CD4-positive, alpha-beta T cell treated with Interleukin-6 for 4 hours (primary cell): Measurements from ENCODE around the gene ACADVL.
"Not testable (repeated sequence)": the region's sequence is repeated elsewhere in the genome, so short reads cannot be mapped to it uniquely, and the experiment has no call there.

Experiments
- DNase-seq: peaks from one replicate; pipeline ENCODE4 v3.0.0-alpha.2; 2020; ENCODE audit warnings: mixed read lengths

ACADVL gene

DNA sequence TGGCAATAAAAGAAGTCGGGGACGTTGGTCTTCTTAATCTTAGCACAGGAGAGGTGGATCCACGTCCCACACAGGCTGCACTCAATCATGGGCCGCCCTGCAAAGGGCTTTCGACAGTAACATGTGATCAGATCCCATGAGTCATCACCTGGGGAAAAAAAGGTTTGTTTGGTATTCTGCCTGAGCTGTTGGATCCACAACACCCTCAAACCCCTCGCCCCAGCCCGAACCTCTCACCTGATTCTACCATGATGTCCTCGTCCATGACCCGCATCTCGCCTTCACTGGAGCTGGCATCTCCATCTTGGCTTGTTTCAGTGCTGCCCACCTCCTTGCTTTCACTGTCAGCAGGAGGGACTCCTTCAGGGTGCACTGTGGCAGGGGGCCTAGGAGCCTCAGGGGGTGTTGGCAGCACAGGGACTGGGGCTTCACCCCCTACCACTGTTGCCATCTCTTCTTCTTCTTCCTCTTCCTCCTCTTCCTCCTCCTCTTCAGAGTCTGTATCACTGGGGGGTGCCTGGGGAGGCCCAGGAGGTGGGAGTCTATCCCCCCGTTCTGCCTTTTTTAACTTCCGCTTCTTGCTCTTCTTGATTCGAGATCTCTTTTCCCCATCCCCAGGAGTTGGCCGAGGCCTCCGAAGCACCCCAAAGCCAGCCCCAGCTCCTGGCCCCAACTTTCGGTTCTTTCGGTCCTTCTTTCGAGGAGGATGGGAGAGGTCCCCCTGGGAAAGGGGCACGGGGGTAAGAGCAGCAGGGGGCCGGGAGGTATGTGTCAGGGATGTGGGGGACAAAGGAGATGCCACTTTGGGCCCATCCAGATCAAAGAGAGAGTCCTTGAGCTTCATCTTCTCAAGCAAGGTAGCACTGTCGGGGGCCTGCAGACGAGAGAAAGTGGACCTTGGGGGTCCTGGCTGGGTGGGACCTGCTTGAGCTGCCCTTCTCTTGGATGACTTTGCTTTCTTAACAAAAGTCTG is 16.2 kb downstream of the ACADVL start:
- peak; percentile 34 for DNase-seq

DNA sequence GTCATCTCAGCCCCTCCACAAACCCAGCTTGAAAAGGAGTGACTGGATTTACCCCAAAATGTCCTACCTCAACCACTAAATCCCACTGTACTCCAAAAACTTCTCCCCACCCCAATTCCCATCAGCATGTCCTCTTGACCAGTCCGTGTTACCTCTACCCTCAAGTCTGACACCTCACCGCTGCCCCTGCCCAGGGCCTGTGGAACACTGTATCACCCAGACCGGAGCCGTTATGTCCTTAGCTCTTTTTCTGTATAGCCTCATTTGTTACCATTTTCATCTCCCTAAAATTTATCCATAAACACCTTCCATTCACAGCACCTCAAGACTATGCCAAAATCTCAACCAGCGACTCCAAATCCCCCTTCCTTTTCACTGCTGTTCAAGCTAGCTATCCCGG is 17.1 kb downstream of the ACADVL start:
- DNase-seq, result no peak

DNA sequence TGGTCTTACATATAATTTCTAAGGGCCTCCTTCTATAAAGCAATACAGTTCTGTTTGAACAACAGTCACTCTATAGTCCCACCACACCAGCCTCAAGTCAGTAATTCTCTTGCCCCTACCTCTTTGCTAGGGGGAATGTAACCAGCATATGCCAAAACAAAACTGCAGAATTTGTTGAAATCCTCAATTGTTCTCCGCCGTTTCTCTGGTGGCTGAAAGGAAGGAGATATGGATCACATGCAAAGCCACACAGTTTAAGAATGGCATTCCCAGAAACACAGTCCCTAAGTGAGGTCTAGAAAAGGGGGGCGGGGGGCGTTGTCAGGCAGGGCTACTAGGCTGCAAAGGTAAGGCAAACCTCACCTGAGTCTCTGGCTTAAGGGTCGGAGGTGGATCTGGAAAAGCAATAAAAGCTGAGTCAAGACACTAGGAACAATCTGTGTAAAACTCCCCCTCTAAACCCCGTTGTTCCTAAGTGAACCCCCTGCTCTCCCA is 17.6 kb downstream of the ACADVL start:
- no peak for DNase-seq

GRCh38 chr17:7237761-7238419 is 18.2 kb downstream of the ACADVL start:
- peak; percentile 93 for DNase-seq

DNA sequence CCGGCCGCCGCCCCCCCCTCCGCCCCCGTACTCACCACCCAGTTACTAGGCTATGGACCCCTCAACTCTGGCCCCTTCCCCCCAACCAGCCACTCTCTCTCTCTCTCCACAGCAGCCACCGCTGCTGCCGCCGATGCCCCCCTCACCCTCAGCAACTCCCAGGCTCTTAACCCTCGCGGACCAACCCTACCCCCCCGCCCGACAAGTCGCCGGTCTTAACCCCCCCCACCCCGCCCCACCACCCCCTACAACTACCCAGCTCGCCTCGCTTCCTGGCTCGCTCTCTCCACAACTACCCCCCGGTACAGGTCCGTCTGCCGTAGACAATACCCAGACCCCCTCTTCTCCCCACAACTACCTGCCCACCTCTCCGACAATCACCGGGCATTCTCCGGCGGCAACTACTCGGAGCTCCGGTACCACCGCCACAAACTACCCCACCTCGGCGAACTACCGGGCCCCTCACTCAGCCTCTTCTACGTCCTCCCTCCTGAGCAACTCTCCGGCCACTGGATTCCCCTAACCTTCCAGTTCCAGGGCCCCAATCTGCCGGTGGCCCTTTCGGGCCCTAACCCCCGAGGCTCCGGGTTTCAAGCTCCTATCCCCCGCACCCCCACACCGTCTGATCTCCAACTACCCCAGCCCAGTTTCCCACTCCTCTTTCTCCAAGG is 18.8 kb downstream of the ACADVL start:
- DNase-seq, result peak; percentile 60

DNA sequence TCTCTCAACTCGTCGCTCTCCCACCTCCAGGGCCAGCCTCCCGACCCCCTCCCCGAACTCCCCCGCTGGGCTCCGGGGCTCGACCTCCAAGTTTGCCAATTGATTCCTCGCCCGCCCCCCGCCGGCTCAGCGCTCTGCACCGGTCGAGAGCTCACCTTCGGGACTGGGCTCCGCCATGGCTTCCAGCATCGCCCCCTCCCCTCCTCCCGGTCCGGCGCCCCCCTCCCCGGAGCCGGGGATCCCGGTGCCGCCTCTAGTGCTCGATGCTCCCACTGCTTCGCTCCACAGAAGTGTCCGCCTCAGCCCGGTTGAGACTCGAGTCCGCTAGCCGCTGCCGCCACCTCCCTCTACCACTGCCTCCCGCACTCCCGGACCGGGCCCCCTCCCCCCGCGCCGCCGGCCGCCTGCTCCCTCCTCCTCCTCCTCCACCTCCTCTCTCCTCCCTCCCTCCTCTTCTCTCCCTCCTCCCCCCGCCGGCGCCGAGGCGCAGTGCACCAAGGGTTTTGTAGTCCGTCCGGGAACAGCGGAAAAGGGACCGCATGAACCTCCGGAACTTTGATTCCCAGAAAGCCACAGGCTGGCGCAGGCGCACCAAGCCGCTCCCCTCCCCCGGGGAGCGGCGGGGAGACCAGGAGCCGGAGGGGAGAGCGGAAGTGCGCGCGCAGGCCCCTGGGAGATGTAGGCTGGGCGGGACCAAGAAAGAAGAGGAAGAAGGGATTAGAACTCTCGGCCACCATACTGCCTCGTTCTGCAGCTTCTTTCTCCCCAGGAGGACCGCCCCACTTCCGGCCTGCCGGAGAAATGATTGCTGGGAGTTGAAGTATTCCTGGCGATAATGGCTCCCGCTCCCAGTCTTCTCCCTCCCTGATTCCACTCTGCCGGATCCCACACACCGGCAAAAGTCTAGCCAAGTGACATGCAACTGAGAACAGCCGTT is 19.6 kb downstream of the ACADVL start, which contains the start of gene PHF23:
Gene PHF23, minus strand, starts transcription at position 367 of the 937 bp plus-strand sequence. Its CDS starts 178 bp downstream, at position 189.
- peak; percentile 99 for DNase-seq

GRCh38 chr17:7240375-7240774 is 20.6 kb downstream of the ACADVL start:
- no peak for DNase-seq

GRCh38 chr17:7241090-7241733 is 21.5 kb downstream of the ACADVL start:
- no peak for DNase-seq

DNA sequence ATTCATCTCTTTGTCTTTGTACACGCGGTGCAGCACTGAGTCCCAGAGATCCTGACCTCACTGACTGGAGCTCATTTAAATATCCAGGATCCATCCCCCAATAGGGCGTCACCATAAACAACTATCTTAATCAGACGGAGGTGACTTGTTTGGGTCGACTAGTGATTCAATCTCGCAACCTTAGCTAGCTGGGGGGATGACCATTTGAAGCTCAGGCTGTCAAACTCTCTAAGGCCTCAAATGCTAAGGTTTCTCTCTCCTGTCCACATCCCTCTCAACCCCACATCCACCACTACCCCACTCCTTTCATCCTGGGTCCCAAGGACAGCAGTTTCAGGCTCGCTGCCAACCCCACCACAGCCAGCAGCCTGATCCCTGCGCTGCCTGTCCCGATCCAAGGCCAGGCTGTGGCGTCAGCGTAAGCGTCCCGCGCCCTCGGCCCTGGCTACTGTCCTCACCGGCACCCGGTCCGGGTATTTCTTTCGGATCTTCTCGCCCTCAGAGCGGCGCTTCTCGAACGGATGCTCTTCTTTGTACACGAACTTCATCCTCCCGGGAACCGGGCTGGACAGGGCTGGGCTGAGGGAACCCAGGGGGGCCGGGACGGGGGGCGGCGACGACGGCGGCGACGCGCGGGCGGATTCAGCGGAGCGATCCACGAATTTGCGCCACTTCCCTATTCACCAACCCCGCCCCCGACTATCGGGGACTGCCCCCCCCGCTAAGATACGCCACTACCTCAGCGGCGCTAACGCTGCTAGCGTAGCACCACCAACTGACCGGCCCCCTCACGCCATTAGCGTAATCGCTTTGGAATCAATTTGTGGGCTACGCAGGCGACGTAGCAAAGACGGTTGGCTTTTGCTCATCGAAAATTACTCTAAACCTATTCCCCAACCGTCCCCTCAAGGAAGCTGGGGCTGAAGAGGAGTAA is 22.3 kb downstream of the ACADVL start, which contains the start of gene GABARAP:
Gene GABARAP, minus strand, starts transcription at position 667 of the 934 bp plus-strand sequence. Its CDS starts 119 bp downstream, at position 548.
- DNase-seq, result peak; percentile 93

DNA sequence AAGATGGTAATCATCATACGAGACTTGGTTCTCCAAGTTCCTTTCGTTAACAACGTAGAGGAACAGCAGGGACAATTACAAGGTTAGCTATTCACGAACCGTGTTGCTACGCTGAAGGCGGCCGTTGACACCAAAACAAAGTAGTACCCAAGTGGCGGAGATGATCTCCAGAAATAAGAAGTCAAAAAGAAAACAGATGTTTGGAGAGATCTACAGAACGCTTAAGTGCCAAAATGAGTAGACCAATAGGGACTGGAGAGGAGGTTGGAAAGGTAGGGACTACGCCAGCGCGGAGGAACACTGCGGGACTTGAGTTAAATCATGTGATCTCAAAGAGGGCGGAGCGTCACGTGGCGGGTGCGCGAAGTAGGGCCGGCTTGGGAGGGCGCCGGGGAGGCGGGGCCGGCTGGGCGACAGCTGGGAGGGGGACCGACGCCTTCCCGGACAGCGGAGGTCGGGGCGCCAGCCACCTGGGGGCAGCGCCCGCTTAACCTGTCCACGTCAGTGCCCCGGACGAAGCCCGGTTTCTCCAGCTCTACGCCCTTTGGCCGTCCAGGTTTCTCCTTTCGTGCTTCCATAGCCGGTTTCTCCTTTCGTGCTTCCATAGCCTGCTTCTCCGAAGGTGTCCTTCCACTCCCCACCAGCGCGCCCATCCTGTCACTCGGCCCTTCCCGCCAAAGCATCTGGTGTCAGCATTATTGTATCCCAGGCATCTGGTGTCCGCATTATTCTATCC is 23.1 kb downstream of the ACADVL start:
- DNase-seq, result peak; percentile 96

DNA sequence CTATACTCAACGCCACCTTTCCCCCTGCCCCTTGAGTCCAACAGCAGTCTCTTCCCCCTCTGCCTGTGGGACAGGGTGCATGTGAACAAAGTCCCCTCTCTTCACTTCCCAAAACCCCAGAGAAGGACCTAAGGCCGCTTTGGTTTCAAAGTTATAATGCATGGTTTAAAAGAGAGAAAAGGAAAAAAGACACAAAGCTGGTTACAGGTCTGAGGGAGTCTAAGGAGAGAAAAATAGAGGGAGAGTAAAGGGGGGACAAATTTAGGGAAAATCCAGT is 23.7 kb downstream of the ACADVL start:
- no peak for DNase-seq

DNA sequence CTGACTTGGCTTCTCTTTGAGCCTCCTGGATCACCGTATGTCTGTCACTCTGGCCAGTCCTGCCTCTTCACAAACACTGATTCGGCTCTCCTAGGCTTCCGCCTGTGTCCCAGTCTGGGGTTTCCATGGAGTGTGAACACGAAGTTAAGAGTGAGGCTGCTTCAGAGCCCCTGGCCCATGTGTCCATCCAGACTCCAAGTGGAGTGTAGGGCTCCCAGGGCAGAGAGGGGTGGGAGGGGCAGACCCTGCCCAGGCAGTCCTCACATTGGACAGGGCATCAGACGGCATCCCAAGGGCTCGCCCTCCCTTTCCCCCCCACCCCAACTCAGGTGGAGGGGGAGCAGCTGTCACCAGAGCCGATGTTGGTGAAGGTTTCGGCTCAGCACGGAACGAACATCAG is 24.1 kb downstream of the ACADVL start:
- not testable (repeated sequence) for DNase-seq

GRCh38 chr17:7246779-7247178 is 27.0 kb downstream of the ACADVL start:
- DNase-seq, result no peak

GRCh38 chr17:7248796-7249195 is 29.1 kb downstream of the ACADVL start:
- DNase-seq, result no peak

- DNase-seq, result no peak
These were observed 29.5 kb downstream of the ACADVL start for GRCh38 chr17:7249214-7249613.

DNA sequence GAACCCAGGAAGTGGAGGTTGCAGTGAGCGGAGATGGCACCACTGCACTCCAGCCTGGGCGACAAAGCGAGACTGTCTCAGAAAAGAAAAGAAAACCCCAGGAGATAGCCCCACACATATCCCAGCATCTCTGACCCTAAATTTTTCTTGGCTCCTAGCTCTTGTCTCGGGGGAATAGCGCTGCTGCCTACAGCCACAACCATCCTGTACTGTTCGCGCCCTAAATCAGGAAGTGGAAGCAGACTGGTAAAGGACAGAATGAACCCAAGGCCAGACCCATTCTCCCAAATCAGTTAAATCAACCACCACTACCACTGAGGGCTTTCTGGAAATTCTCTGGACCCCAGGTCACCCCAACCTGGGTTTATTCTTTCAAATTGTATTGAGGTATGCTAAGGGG is 30.1 kb downstream of the ACADVL start:
- no peak for DNase-seq

- no peak for DNase-seq
These were observed 31.2 kb downstream of the ACADVL start for GRCh38 chr17:7250695-7251627.

DNA sequence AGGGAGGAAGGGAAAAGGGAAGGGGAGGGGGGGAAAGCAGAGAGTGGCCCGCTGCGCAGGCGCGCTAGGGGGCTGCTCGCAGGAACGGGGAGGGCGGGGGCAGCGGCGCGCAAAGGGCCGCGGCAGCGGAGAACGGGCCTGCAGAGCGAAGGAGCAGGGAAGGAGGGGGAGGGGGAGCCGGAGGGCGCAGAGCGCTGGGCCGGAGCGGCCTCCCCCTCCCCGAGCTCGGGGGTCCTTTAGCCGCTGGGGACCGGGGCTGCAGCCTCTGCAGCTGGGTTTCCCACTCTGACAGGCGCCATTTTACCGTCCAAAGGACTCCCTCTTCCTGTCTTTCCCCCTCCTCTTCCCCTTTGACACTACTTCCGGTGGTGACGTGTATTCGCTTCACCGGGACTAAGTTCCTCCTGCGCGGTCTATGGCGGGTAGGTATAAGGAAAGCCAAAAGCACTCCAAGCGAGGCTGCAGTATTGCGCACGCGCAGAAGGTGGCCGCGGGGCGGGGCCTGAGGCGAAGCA is 32.0 kb downstream of the ACADVL start, which contains the start of gene CTDNEP1:
Gene CTDNEP1, minus strand, starts transcription at position 74 of the 515 bp plus-strand sequence. CDS start 438 bp downstream, outside the sequence.
- DNase-seq, result peak; percentile 97
